CD4-positive, alpha-beta T cell (primary cell): ENCODE results near the gene TPSB2. TPM values are rescaled to one million over a fixed set of nuclear protein-coding genes. Genes with fewer than 3 reads are reported as not detected.
"Not testable (repeated sequence)": the region's sequence is repeated elsewhere in the genome, so short reads cannot be mapped to it uniquely, and the experiment has no call there.

Experiments used
- ATAC-seq: fragments of 200-7000 bp; cut with Tn5 transposase; one replicate; pipeline ENCODE4 v1.10.0; 2022; ENCODE audit warnings: mild to moderate bottlenecking; ENCODE audit not compliant: poor library complexity
- CTCF ChIA-PET: fragments of 350-600 bp; sonication (Branson Sonifier 250); formaldehyde crosslinking; loops from one replicate; lab custom pipeline; 2021; ENCODE audit warnings: antibody characterized with exemption, inconsistent platforms; lab: Charles Lee
- POLR2A ChIA-PET: fragments of 350-600 bp; sonication (Branson Sonifier 250); formaldehyde crosslinking; loops from one replicate; lab custom pipeline; 2021; ENCODE audit warnings: antibody characterized with exemption, inconsistent platforms; lab: Charles Lee
- DNase-seq, 14 experiments: peaks; one replicate each; pipeline ENCODE4 v3.0.0-alpha.2; 2013 to 2020; ENCODE audit warnings: mixed read lengths in 2 of 14
- H3K27ac ChIP-seq, 2 donors: one replicate each; pipeline versions ENCODE4 v1.5.1 to v1.7.0; 2013; ENCODE audit warnings: low read length in 2 of 2, low read depth in 1 of 2, mild to moderate bottlenecking in 1 of 2
- H3K27me3 ChIP-seq, 2 experiments: 1 replicate in 1 of 2; 2 replicates in 1 of 2; pipeline versions ENCODE4 v1.6.1 to v1.7.0; 2013; ENCODE audit warnings: low read length in 2 of 2, control low read depth in 1 of 2, mild to moderate bottlenecking in 1 of 2, moderate library complexity in 1 of 2; ENCODE audit not compliant: insufficient read depth in 2 of 2, control insufficient read depth in 1 of 2
- H3K36me3 ChIP-seq: one replicate; pipeline ENCODE4 v1.6.1; 2013; ENCODE audit warnings: low read length, control low read depth; ENCODE audit not compliant: insufficient read depth
- H3K4me1 ChIP-seq: one replicate; pipeline ENCODE4 v1.6.1; 2013; ENCODE audit warnings: low read length, control low read depth; ENCODE audit not compliant: insufficient read depth
- H3K4me3 ChIP-seq: one replicate; pipeline ENCODE4 v1.5.1; 2013; ENCODE audit warnings: mild to moderate bottlenecking, low read length, moderate library complexity
- H3K9me3 ChIP-seq, 2 experiments: 1 replicate in 1 of 2; 2 replicates in 1 of 2; pipeline versions ENCODE4 v1.6.1 to v1.7.0; 2013; ENCODE audit warnings: low read length in 2 of 2, mild to moderate bottlenecking in 2 of 2, control low read depth in 1 of 2, moderate library complexity in 1 of 2; ENCODE audit not compliant: control insufficient read depth in 1 of 2, insufficient read depth in 1 of 2
- H3K27ac Mint-ChIP-seq: one replicate; pipeline ENCODE4 v1.8.0; 2020; ENCODE audit warnings: mixed read lengths
- H3K27me3 Mint-ChIP-seq: one replicate; pipeline ENCODE4 v1.8.0; 2021; ENCODE audit warnings: mixed read lengths
- H3K36me3 Mint-ChIP-seq: one replicate; pipeline ENCODE4 v1.8.0; 2021; ENCODE audit warnings: low read depth, mixed read lengths
- H3K4me1 Mint-ChIP-seq: one replicate; pipeline ENCODE4 v1.8.0; 2021; ENCODE audit warnings: low read depth, mixed read lengths
- H3K4me3 Mint-ChIP-seq: one replicate; pipeline ENCODE4 v1.8.0; 2020; ENCODE audit warnings: mild to moderate bottlenecking, mixed read lengths
- H3K9me3 Mint-ChIP-seq: one replicate; pipeline ENCODE4 v1.8.0; 2020; ENCODE audit warnings: mixed read lengths
- CTCF ChIP-seq: fragments of 200-600 bp; IDR thresholded peaks from one replicate; pipeline ENCODE4 v1.8.0; 2022; ENCODE audit warnings: antibody characterized with exemption, mild to moderate bottlenecking
- intact Hi-C, 2 experiments: fragments of 100-400 bp; cut with DNase I in 1 of 2; cut with micrococcal nuclease in 1 of 2; formaldehyde crosslinking; loops; one replicate each; pipeline versions ENCODE4 v1.15.1 to v1.9.0; 2023 to 2025; cut with DNase I, micrococcal nuclease
- total RNA-seq, 174 experiments: library from RNA in 2 of 174; stranded (reverse) in 2 of 174; gene quantifications; one replicate each; pipeline ENCODE4 v1.2.3 and lab custom pipeline; 2021 to 2026

The TPSB2 gene
- total RNA-seq, 2 experiments from 2014 or later = not detected

- H3K27me3 ChIP-seq = peaks cover 0 to 12% of the 10 kb centered on the region in 2 experiments
- no peak for TF ChIP-seq CTCF
- no peaks in the 10 kb centered on the region for H3K9me3 Mint-ChIP-seq
- H3K4me3 ChIP-seq = no peak overlapping the region
- H3K4me3 Mint-ChIP-seq = no peak overlapping the region
- no peaks in the 10 kb centered on the region for H3K36me3 ChIP-seq
- H3K4me1 ChIP-seq = peaks cover 2% of the 10 kb centered on the region
- no peaks in the 10 kb centered on the region for H3K36me3 Mint-ChIP-seq
- no peaks in the 10 kb centered on the region for H3K27me3 Mint-ChIP-seq
- no peak overlapping the region for H3K27ac Mint-ChIP-seq
- peaks cover 0 to 34% of the 10 kb centered on the region in 2 experiments for H3K9me3 ChIP-seq
- DNase-seq = no peak
- ATAC-seq = no peak
- ChIA-PET POLR2A (no interaction called here), CTCF (no interaction called here)
- no peaks in the 10 kb centered on the region for H3K4me1 Mint-ChIP-seq
- intact Hi-C loops = no loop called here
- no peak overlapping the region for H3K27ac ChIP-seq
Measured at GRCh38 chr16:1189455-1189854, 40.5 kb downstream of the TPSB2 start.

DNA sequence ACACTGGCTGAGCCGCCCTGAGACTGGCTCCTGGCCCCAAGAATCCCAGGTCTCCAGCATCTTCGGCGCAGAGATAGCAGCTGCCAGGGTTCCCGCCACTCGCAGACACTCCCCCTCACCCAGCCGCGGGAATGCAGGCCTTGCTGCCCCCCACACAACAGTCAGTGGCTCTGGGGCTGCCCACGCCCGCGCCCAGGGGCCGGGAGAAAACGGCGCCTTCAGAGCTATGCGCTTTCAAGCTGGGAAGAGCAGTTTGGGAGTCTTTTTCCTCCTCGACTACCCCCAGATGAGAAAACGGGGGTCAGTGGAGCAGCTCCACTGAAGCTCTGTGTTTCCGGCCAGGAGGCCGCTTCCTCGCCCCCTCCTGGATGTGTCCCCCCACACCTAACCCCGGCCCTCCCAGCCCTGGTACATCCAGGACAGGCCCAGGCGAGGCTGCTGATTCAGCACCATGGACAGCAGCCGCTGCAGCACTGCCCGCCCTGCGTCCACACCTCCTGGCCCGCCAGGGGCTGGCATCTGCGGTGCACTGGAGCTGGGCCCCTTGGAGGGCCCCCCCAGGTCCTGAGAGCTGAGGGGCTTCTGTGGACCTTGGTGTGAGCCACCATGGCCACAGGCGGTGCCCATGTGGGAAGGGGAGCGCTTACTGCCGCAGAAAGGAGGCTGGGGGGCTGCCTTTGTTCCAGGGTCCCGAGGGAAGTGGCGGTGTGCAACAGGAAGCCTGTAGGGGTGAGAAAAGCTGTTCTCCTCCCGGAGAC lies 41.4 kb downstream of the TPSB2 start:
- Mint-ChIP-seq H3K4me1 (no peaks in the 10 kb centered on the region), H3K27me3 (no peaks in the 10 kb centered on the region), H3K9me3 (no peaks in the 10 kb centered on the region), H3K27ac (no peak overlapping the region), H3K4me3 (no peak overlapping the region), H3K36me3 (no peaks in the 10 kb centered on the region)
- H3K9me3 ChIP-seq = peaks cover 0 to 42% of the 10 kb centered on the region in 2 experiments
- H3K27me3 ChIP-seq = peaks cover 0 to 10% of the 10 kb centered on the region in 2 experiments
- H3K4me1 ChIP-seq = no peaks in the 10 kb centered on the region
- DNase-seq (peak; percentile 16 to 73 (median 38)), ATAC-seq (peak; percentile 70)
- H3K4me3 ChIP-seq = no peak overlapping the region
- intact Hi-C loops = no loop called here
- ChIA-PET POLR2A (no interaction called here), CTCF (no interaction called here)
- H3K36me3 ChIP-seq = no peaks in the 10 kb centered on the region
- TF ChIP-seq CTCF = no peak
- H3K27ac ChIP-seq = no peak overlapping the region

DNA sequence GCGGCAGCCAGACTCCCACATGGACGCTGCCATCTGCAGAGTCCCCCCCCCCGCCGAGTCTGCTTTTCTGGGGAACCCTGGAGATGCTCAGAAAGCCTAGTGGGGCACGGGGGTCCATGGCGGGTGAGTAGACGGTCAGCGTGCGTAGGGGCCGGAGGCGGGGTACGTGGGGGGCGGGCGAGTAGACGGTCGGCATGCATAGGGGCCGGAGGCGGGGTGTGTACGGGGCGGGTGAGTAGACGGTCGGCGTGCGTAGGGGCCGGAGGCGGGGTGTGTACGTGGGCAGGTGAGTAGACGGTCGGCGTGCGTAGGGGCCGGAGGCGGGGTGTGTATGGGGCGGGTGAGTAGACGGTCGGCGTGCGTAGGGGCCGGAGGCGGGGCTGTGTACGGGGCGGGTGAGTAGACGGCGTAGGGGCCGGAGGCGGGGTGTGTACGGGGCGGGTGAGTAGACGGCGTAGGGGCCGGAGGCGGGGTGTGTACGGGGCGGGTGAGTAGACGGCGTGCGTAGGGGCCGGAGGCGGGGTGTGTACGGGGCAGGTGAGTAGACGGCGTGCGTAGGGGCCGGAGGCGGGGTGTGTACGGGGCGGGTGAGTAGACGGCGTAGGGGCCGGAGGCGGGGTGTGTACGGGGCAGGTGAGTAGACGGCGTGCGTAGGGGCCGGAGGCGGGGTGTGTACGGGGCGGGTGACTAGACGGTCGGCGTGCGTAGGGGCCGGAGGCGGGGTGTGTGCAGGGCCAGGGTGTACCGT lies 44.4 kb downstream of the TPSB2 start:
- H3K27me3 ChIP-seq, H3K4me3 Mint-ChIP-seq, H3K4me3 ChIP-seq, H3K9me3 Mint-ChIP-seq, H3K27ac ChIP-seq, intact Hi-C loops, ATAC-seq, H3K4me1 Mint-ChIP-seq, DNase-seq, H3K27me3 Mint-ChIP-seq, H3K36me3 ChIP-seq, H3K36me3 Mint-ChIP-seq, POLR2A ChIA-PET, H3K27ac Mint-ChIP-seq, H3K4me1 ChIP-seq, CTCF ChIA-PET: not testable (repeated sequence)
- H3K9me3 ChIP-seq = peaks cover 0 to 45% of the 10 kb centered on the region in 2 experiments
